Activated T-cell treated with anti-CD3 and anti-CD28 coated beads, Interleukin-2, amount 50 U/mL, for 4 hours (primary cell): Measurements from ENCODE around the gene LILRB4. TPM values are rescaled to one million over a fixed set of nuclear protein-coding genes. Genes with fewer than 3 reads are reported as not detected.
"Not testable (repeated sequence)": the region's sequence is repeated elsewhere in the genome, so short reads cannot be mapped to it uniquely, and the experiment has no call there.

Experiments used
- ATAC-seq, 2 donors: fragments of 200-7000 bp; cut with Tn5 transposase; one replicate each; pipeline ENCODE4 v1.10.0; 2021
- DNase-seq: peaks from one replicate; pipeline ENCODE4 v3.0.0-alpha.2; 2020
- H3K27me3 Mint-ChIP-seq: one replicate; pipeline ENCODE4 v1.8.0; 2021; ENCODE audit warnings: low read depth, mixed read lengths
- H3K36me3 Mint-ChIP-seq: one replicate; pipeline ENCODE4 v1.8.0; 2022; ENCODE audit warnings: mixed read lengths; ENCODE audit not compliant: insufficient read depth
- H3K4me1 Mint-ChIP-seq: one replicate; pipeline ENCODE4 v1.8.0; 2021; ENCODE audit warnings: low read depth, mixed read lengths
- H3K4me3 Mint-ChIP-seq: one replicate; pipeline ENCODE4 v1.8.0; 2021; ENCODE audit warnings: mild to moderate bottlenecking, moderate library complexity, mixed read lengths
- H3K9me3 Mint-ChIP-seq: one replicate; pipeline ENCODE4 v1.8.0; 2021; ENCODE audit warnings: mixed read lengths
- total RNA-seq, 3 donors: library from RNA; stranded (reverse); gene quantifications; one replicate each; pipeline ENCODE4 v1.2.1, GENCODE V29; 2021

The LILRB4 gene
- total RNA-seq, 3 donors from 2014 or later = 0.22 TPM; not detected in 2

- peaks cover 26% of the 10 kb centered on the region for H3K27me3 Mint-ChIP-seq
- H3K9me3 Mint-ChIP-seq = no peaks in the 10 kb centered on the region
- ATAC-seq (no peak), DNase-seq (no peak)
- no peaks in the 10 kb centered on the region for H3K36me3 Mint-ChIP-seq
- H3K4me1 Mint-ChIP-seq = peaks cover 2% of the 10 kb centered on the region
- no peak overlapping the region for H3K4me3 Mint-ChIP-seq
These were observed 821 bp upstream of the LILRB4 start for GRCh38 chr19:54661846-54662481.

- peaks cover 14% of the 10 kb centered on the region for H3K27me3 Mint-ChIP-seq
- H3K4me3 Mint-ChIP-seq = no peak overlapping the region
- DNase-seq (no peak), ATAC-seq (no peak)
- H3K9me3 Mint-ChIP-seq = peaks cover 18% of the 10 kb centered on the region
- H3K36me3 Mint-ChIP-seq = no peaks in the 10 kb centered on the region
- peaks cover 2% of the 10 kb centered on the region for H3K4me1 Mint-ChIP-seq
These were observed 2.7 kb downstream of the LILRB4 start for GRCh38 chr19:54665530-54665929.

- peaks cover 19% of the 10 kb centered on the region for H3K27me3 Mint-ChIP-seq
- H3K4me1 Mint-ChIP-seq = peaks cover 1% of the 10 kb centered on the region
- peaks cover 18% of the 10 kb centered on the region for H3K9me3 Mint-ChIP-seq
- DNase-seq (no peak), ATAC-seq (no peak)
- no peak overlapping the region for H3K4me3 Mint-ChIP-seq
- no peaks in the 10 kb centered on the region for H3K36me3 Mint-ChIP-seq
These were observed 4.4 kb downstream of the LILRB4 start for GRCh38 chr19:54667217-54667616.

GRCh38 chr19:54668353-54668752 lies 5.6 kb downstream of the LILRB4 start:
- no peak for DNase-seq
- H3K36me3 Mint-ChIP-seq = no peaks in the 10 kb centered on the region
- no peak overlapping the region for H3K4me3 Mint-ChIP-seq
- no peak for ATAC-seq
- peaks cover 17% of the 10 kb centered on the region for H3K27me3 Mint-ChIP-seq
- no peaks in the 10 kb centered on the region for H3K4me1 Mint-ChIP-seq
- H3K9me3 Mint-ChIP-seq = peaks cover 18% of the 10 kb centered on the region

GRCh38 chr19:54670576-54671357 lies 8.0 kb downstream of the LILRB4 start:
- H3K4me3 Mint-ChIP-seq = no peak overlapping the region
- H3K9me3 Mint-ChIP-seq = peaks cover 18% of the 10 kb centered on the region
- H3K36me3 Mint-ChIP-seq = no peaks in the 10 kb centered on the region
- ATAC-seq = no peak
- H3K4me1 Mint-ChIP-seq = no peaks in the 10 kb centered on the region
- DNase-seq = no peak
- peaks cover 17% of the 10 kb centered on the region for H3K27me3 Mint-ChIP-seq

GRCh38 chr19:54673222-54673621 lies 10.4 kb downstream of the LILRB4 start:
- Mint-ChIP-seq H3K36me3 (no peaks in the 10 kb centered on the region), H3K9me3 (peaks cover 14% of the 10 kb centered on the region), H3K4me3 (no peak overlapping the region), H3K4me1 (no peaks in the 10 kb centered on the region), H3K27me3 (peaks cover 17% of the 10 kb centered on the region)
- no peak for DNase-seq
- no peak for ATAC-seq

- peaks cover 20% of the 10 kb centered on the region for H3K27me3 Mint-ChIP-seq
- DNase-seq (no peak), ATAC-seq (no peak)
These were observed 11.3 kb downstream of the LILRB4 start for GRCh38 chr19:54674021-54674617.

GRCh38 chr19:54676210-54676834 lies 13.5 kb downstream of the LILRB4 start:
- peaks cover 14% of the 10 kb centered on the region for H3K27me3 Mint-ChIP-seq
- not testable (repeated sequence) for ATAC-seq, H3K4me3 Mint-ChIP-seq, H3K36me3 Mint-ChIP-seq, H3K4me1 Mint-ChIP-seq, DNase-seq, H3K9me3 Mint-ChIP-seq

More at GRCh38 chr19:54674021-54674617, 11.3 kb downstream of the LILRB4 start:
- H3K4me1 Mint-ChIP-seq = no peaks in the 10 kb centered on the region
- no peaks in the 10 kb centered on the region for H3K36me3 Mint-ChIP-seq
- peaks cover 8% of the 10 kb centered on the region for H3K9me3 Mint-ChIP-seq
- no peak overlapping the region for H3K4me3 Mint-ChIP-seq

- ATAC-seq (no peak), DNase-seq (no peak)
- Mint-ChIP-seq H3K36me3 (no peaks in the 10 kb centered on the region), H3K9me3 (no peaks in the 10 kb centered on the region), H3K27me3 (peaks cover 9% of the 10 kb centered on the region), H3K4me1 (no peaks in the 10 kb centered on the region), H3K4me3 (no peak overlapping the region)
These were observed 14.4 kb downstream of the LILRB4 start for GRCh38 chr19:54677217-54677616.

- H3K36me3 Mint-ChIP-seq = not testable (repeated sequence)
These were observed 18.8 kb downstream of the LILRB4 start for GRCh38 chr19:54681596-54681995.

GRCh38 chr19:54682306-54682856 lies 19.6 kb downstream of the LILRB4 start:
- DNase-seq (no peak), ATAC-seq (no peak)
- Mint-ChIP-seq H3K27me3 (peaks cover 20% of the 10 kb centered on the region), H3K36me3 (no peaks in the 10 kb centered on the region), H3K4me3 (no peak overlapping the region), H3K9me3 (no peaks in the 10 kb centered on the region), H3K4me1 (no peaks in the 10 kb centered on the region)

More at GRCh38 chr19:54681596-54681995, 18.8 kb downstream of the LILRB4 start:
- not testable (repeated sequence) for DNase-seq, H3K4me3 Mint-ChIP-seq, ATAC-seq, H3K9me3 Mint-ChIP-seq, H3K4me1 Mint-ChIP-seq
- peaks cover 20% of the 10 kb centered on the region for H3K27me3 Mint-ChIP-seq

GRCh38 chr19:54684527-54684926 lies 21.7 kb downstream of the LILRB4 start:
- DNase-seq = no peak
- Mint-ChIP-seq H3K36me3 (no peaks in the 10 kb centered on the region), H3K4me1 (no peaks in the 10 kb centered on the region), H3K27me3 (peaks cover 24% of the 10 kb centered on the region), H3K9me3 (no peaks in the 10 kb centered on the region), H3K4me3 (no peak overlapping the region)
- ATAC-seq = no peak

- peaks cover 4% of the 10 kb centered on the region for H3K9me3 Mint-ChIP-seq
- H3K27me3 Mint-ChIP-seq = peaks cover 26% of the 10 kb centered on the region
- DNase-seq = no peak
These were observed 29.0 kb downstream of the LILRB4 start for GRCh38 chr19:54691582-54692297.

GRCh38 chr19:54692298-54692615 lies 29.5 kb downstream of the LILRB4 start:
- Mint-ChIP-seq H3K4me3 (no peak overlapping the region), H3K36me3 (no peaks in the 10 kb centered on the region)

More at GRCh38 chr19:54691582-54692297, 29.0 kb downstream of the LILRB4 start:
- no peak overlapping the region for H3K4me3 Mint-ChIP-seq
- ATAC-seq = no peak
- H3K36me3 Mint-ChIP-seq = no peaks in the 10 kb centered on the region
- no peaks in the 10 kb centered on the region for H3K4me1 Mint-ChIP-seq

More at GRCh38 chr19:54692298-54692615, 29.5 kb downstream of the LILRB4 start:
- Mint-ChIP-seq H3K27me3 (peaks cover 26% of the 10 kb centered on the region), H3K9me3 (peaks cover 4% of the 10 kb centered on the region), H3K4me1 (no peaks in the 10 kb centered on the region)
- DNase-seq (no peak), ATAC-seq (no peak)
